Measurements from ENCODE around the gene CD44.

GRCh38 chr11:35104655-35105054 lies 34.3 kb upstream of the CD44 start:
- no peak for TF ChIP-seq CTCF (IDR thresholded peaks at IDR 0.05)
- no peak for TF ChIP-seq POLR2A (IDR thresholded peaks at IDR 0.05; ENCODE audit: low read length)
- TF ChIP-seq PBX3 (IDR thresholded peaks at IDR 0.05) = no peak
- no peak for TF ChIP-seq ZSCAN20 (CRISPR knock-in tag; IDR thresholded peaks at IDR 0.05)
- TF ChIP-seq REST (IDR thresholded peaks at IDR 0.05) = no peak
- no peak for TF ChIP-seq E2F6 (IDR thresholded peaks at IDR 0.05; ENCODE audit: borderline replicate concordance, low read depth)
- no peak for TF ChIP-seq NFE2L2 (conservative IDR thresholded peaks at IDR 0.05; ENCODE audit: low read length)
- TF ChIP-seq EP300 (IDR thresholded peaks at IDR 0.05) = no peak
- no peak for TF ChIP-seq ZNF302 (CRISPR knock-in tag; IDR thresholded peaks at IDR 0.05)

Measured in A549 (cell line).